ENCODE measurements around the gene MYO6.

- no peak for TF ChIP-seq YY1 (IDR thresholded peaks at IDR 0.05; ENCODE audit: insufficient read depth, insufficient read length)
- TF ChIP-seq ZNF274 (IDR thresholded peaks at IDR 0.05; ENCODE audit: low read depth, low read length), result no peak
- TF ChIP-seq SUZ12 (IDR thresholded peaks at IDR 0.05; ENCODE audit: extremely low read depth, insufficient read depth, insufficient read length), result no peak
These were observed 184.4 kb downstream of the MYO6 start for GRCh38 chr6:75933387-75933975.
